IPS-15b (cell line): Measurements from ENCODE around the gene PLP2.
"Not testable (repeated sequence)": the region's sequence is repeated elsewhere in the genome, so short reads cannot be mapped to it uniquely, and the experiment has no call there.

Experiments
- H3K27me3 ChIP-seq: one replicate; pipeline ENCODE4 v1.6.1; 2013; ENCODE audit warnings: low read length; ENCODE audit not compliant: control insufficient read depth, insufficient read depth
- H3K36me3 ChIP-seq: one replicate; pipeline ENCODE4 v1.6.1; 2013; ENCODE audit warnings: low read length; ENCODE audit not compliant: control insufficient read depth, insufficient read depth
- H3K4me1 ChIP-seq: one replicate; pipeline ENCODE4 v1.6.1; 2013; ENCODE audit warnings: mild to moderate bottlenecking, low read length; ENCODE audit not compliant: control insufficient read depth, insufficient read depth
- H3K4me3 ChIP-seq: one replicate; pipeline ENCODE4 v1.5.1; 2013; ENCODE audit warnings: low read depth, low read length
- H3K9ac ChIP-seq: one replicate; pipeline ENCODE4 v1.6.1; 2013; ENCODE audit warnings: low read depth, mild to moderate bottlenecking, low read length
- H3K9me3 ChIP-seq: one replicate; pipeline ENCODE4 v1.6.1; 2013; ENCODE audit warnings: mild to moderate bottlenecking, low read length; ENCODE audit not compliant: control insufficient read depth, insufficient read depth

The PLP2 gene

GRCh38 chrX:49148390-49149100 is 23.2 kb upstream of the PLP2 start:
- not testable (repeated sequence) for H3K9ac ChIP-seq, H3K27me3 ChIP-seq, H3K4me1 ChIP-seq, H3K36me3 ChIP-seq, H3K4me3 ChIP-seq, H3K9me3 ChIP-seq

- H3K9ac ChIP-seq, H3K27me3 ChIP-seq: not testable (repeated sequence)
Measured at GRCh38 chrX:49149291-49149690, 22.4 kb upstream of the PLP2 start.

GRCh38 chrX:49153467-49153866 is 18.2 kb upstream of the PLP2 start:
- Histone ChIP-seq H3K27me3 (peaks cover 13% of the 10 kb centered on the region), H3K36me3 (no peaks in the 10 kb centered on the region), H3K9ac (no peak overlapping the region), H3K4me1 (peaks cover 2% of the 10 kb centered on the region), H3K4me3 (no peak overlapping the region), H3K9me3 (no peaks in the 10 kb centered on the region)

More at GRCh38 chrX:49149291-49149690, 22.4 kb upstream of the PLP2 start:
- not testable (repeated sequence) for H3K36me3 ChIP-seq, H3K4me1 ChIP-seq, H3K4me3 ChIP-seq, H3K9me3 ChIP-seq

GRCh38 chrX:49155243-49155899 is 16.3 kb upstream of the PLP2 start:
- H3K4me3 ChIP-seq: peak overlapping the region; percentile 59
- peaks cover 2% of the 10 kb centered on the region for H3K4me1 ChIP-seq
- no peak overlapping the region for H3K9ac ChIP-seq
- H3K9me3 ChIP-seq: no peaks in the 10 kb centered on the region
- peaks cover 29% of the 10 kb centered on the region for H3K27me3 ChIP-seq
- no peaks in the 10 kb centered on the region for H3K36me3 ChIP-seq

- peaks cover 2% of the 10 kb centered on the region for H3K4me1 ChIP-seq
- H3K9me3 ChIP-seq: no peaks in the 10 kb centered on the region
- peak overlapping the region; percentile 59 for H3K4me3 ChIP-seq
- peaks cover 31% of the 10 kb centered on the region for H3K27me3 ChIP-seq
- H3K36me3 ChIP-seq: no peaks in the 10 kb centered on the region
- no peak overlapping the region for H3K9ac ChIP-seq
Measured at GRCh38 chrX:49155900-49156837, 15.5 kb upstream of the PLP2 start.

- Histone ChIP-seq H3K4me3 (peak overlapping the region; percentile 13), H3K4me1 (peaks cover 2% of the 10 kb centered on the region), H3K9me3 (no peaks in the 10 kb centered on the region), H3K36me3 (no peaks in the 10 kb centered on the region), H3K9ac (no peak overlapping the region), H3K27me3 (peaks cover 39% of the 10 kb centered on the region)
Measured at GRCh38 chrX:49157194-49157593, 14.5 kb upstream of the PLP2 start.

GRCh38 chrX:49160908-49161307 is 10.8 kb upstream of the PLP2 start:
- H3K36me3 ChIP-seq: no peaks in the 10 kb centered on the region
- H3K27me3 ChIP-seq: peaks cover 56% of the 10 kb centered on the region
- no peak overlapping the region for H3K4me3 ChIP-seq
- no peaks in the 10 kb centered on the region for H3K4me1 ChIP-seq
- H3K9ac ChIP-seq: no peak overlapping the region
- no peaks in the 10 kb centered on the region for H3K9me3 ChIP-seq

GRCh38 chrX:49161632-49162031 is 10.1 kb upstream of the PLP2 start:
- no peaks in the 10 kb centered on the region for H3K36me3 ChIP-seq
- H3K4me3 ChIP-seq: no peak overlapping the region
- peaks cover 58% of the 10 kb centered on the region for H3K27me3 ChIP-seq
- no peaks in the 10 kb centered on the region for H3K4me1 ChIP-seq
- H3K9ac ChIP-seq: no peak overlapping the region
- H3K9me3 ChIP-seq: no peaks in the 10 kb centered on the region

GRCh38 chrX:49162620-49163019 is 9.1 kb upstream of the PLP2 start, which contains the start of gene MAGIX:
Gene MAGIX, plus strand, starts transcription at chrX:49162758. Its CDS starts 132 bp downstream, at chrX:49162890.
- H3K36me3 ChIP-seq: no peaks in the 10 kb centered on the region
- no peaks in the 10 kb centered on the region for H3K9me3 ChIP-seq
- H3K4me1 ChIP-seq: peaks cover 4% of the 10 kb centered on the region
- peaks cover 59% of the 10 kb centered on the region for H3K27me3 ChIP-seq
- peak within 1 kb of the TSS; percentile 48 for H3K4me3 ChIP-seq
- no peak within 1 kb of the TSS for H3K9ac ChIP-seq

GRCh38 chrX:49163555-49164419 is 7.9 kb upstream of the PLP2 start:
- peaks cover 52% of the 10 kb centered on the region for H3K27me3 ChIP-seq
- H3K4me3 ChIP-seq: peak overlapping the region; percentile 52
- peaks cover 5% of the 10 kb centered on the region for H3K4me1 ChIP-seq
- H3K9me3 ChIP-seq: no peaks in the 10 kb centered on the region
- no peaks in the 10 kb centered on the region for H3K36me3 ChIP-seq
- H3K9ac ChIP-seq: no peak overlapping the region
